Gastroesophageal sphincter (tissue), 4 donors: ENCODE results near the gene KRT85. TPM values are rescaled to one million over a fixed set of nuclear protein-coding genes. Genes with fewer than 3 reads are reported as not detected.

ENCODE experiments used
- ATAC-seq: fragments of 150-250 bp; one replicate; pipeline ENCODE4 v1.9.1; 2016; ENCODE audit warnings: mild to moderate bottlenecking, moderate library complexity
- H3K27ac ChIP-seq, 4 donors: fragments of 200-600 bp; sonication (generic) in 3 of 4; 1 replicate in 3 of 4; 2 replicates in 1 of 4; pipeline ENCODE4 v1.5.1; 2016 to 2019
- H3K27me3 ChIP-seq: fragments of 200-600 bp; sonication (generic); one replicate; pipeline ENCODE4 v1.5.1; 2019
- H3K36me3 ChIP-seq, 2 donors: fragments of 200-600 bp; sonication (generic); one replicate each; pipeline ENCODE4 v1.5.1; 2019; ENCODE audit warnings: control low read depth in 1 of 2
- H3K4me1 ChIP-seq, 3 donors: fragments of 200-600 bp; sonication (generic); 1 replicate in 2 of 3; 2 replicates in 1 of 3; pipeline ENCODE4 v1.5.1; 2016 to 2019; ENCODE audit warnings: control low read depth in 2 of 3
- H3K4me3 ChIP-seq, 2 donors: fragments of 200-600 bp; sonication (generic); one replicate each; pipeline ENCODE4 v1.5.1; 2019; ENCODE audit warnings: mild to moderate bottlenecking in 1 of 2, moderate library complexity in 1 of 2
- H3K9me3 ChIP-seq, 3 donors: fragments of 200-600 bp; sonication (generic); one replicate each; pipeline ENCODE4 v1.5.1; 2017 to 2019; ENCODE audit warnings: control low read depth in 2 of 3
- CTCF ChIP-seq, 4 experiments: fragments of 200-600 bp in 2 of 4; fragments of 450-650 bp in 2 of 4; sonication (generic) in 1 of 4; IDR thresholded peaks; one replicate each; pipeline ENCODE4 v1.5.1; 2017 to 2019; ENCODE audit warnings: antibody characterized with exemption in 4 of 4, mild to moderate bottlenecking in 2 of 4, moderate library complexity in 2 of 4
- EP300 ChIP-seq: sonication (generic); formaldehyde crosslinking; IDR thresholded peaks from one replicate; pipeline ENCODE4 v1.6.1; 2017; ENCODE audit warnings: antibody characterized with exemption, mild to moderate bottlenecking
- POLR2A ChIP-seq, 2 donors: fragments of 450-650 bp; IDR thresholded peaks; one replicate each; pipeline ENCODE4 v1.6.1; 2017; ENCODE audit warnings: antibody characterized with exemption in 2 of 2, mild to moderate bottlenecking in 2 of 2, moderate library complexity in 1 of 2
- POLR2AphosphoS5 ChIP-seq: sonication (generic); formaldehyde crosslinking; IDR thresholded peaks from one replicate; pipeline ENCODE4 v1.6.1; 2017; ENCODE audit warnings: antibody characterized with exemption
- WGBS, 2 donors: methylation state at CpG; one replicate each; pipeline ENCODE4 v1.1.5; 2018; ENCODE audit warnings: low coverage in 1 of 2; 5-methylcytosine and 5-hydroxymethylcytosine counted together
- total RNA-seq, 4 donors: library from RNA; depleted of rRNA; stranded (reverse); fragments of >200 nt; gene quantifications; one replicate each; pipeline ENCODE4 v1.1.0, GENCODE V29; 2016

Gene KRT85
- total RNA-seq, 4 donors from 2014 or later: not detected

- WGBS, 2 donors: 100% methylated on average over 2 of the region's 13 CpGs
- no peaks in the 10 kb centered on the region for H3K36me3 ChIP-seq
- H3K9me3 ChIP-seq: no peaks in the 10 kb centered on the region
- no peak for ATAC-seq
- no peak overlapping the region for H3K27ac ChIP-seq
- H3K4me1 ChIP-seq: peaks cover 0 to 9% (median 0%) of the 10 kb centered on the region in 3 donors
- H3K4me3 ChIP-seq: no peak overlapping the region
- H3K27me3 ChIP-seq: peaks cover 21% of the 10 kb centered on the region
- no peak for TF ChIP-seq POLR2A (IDR thresholded peaks at IDR 0.05)
- TF ChIP-seq EP300: no peak
- TF ChIP-seq POLR2AphosphoS5: no peak
- TF ChIP-seq CTCF (IDR thresholded peaks at IDR 0.05): no peak
Measured at GRCh38 chr12:52394836-52395405, 27.6 kb upstream of the KRT85 start.

- Histone ChIP-seq H3K27ac (no peak overlapping the region), H3K9me3 (no peaks in the 10 kb centered on the region), H3K27me3 (peaks cover 11% of the 10 kb centered on the region), H3K4me3 (no peak overlapping the region), H3K36me3 (no peaks in the 10 kb centered on the region), H3K4me1 (peaks cover 0 to 9% (median 0%) of the 10 kb centered on the region in 3 donors)
- ATAC-seq: no peak
- WGBS, 2 donors: 85 to 90% methylated on average over 2 to 5 of the region's 7 CpGs
- TF ChIP-seq POLR2AphosphoS5 (no peak), POLR2A (IDR thresholded peaks at IDR 0.05) (no peak), EP300 (no peak), CTCF (IDR thresholded peaks at IDR 0.05) (no peak)
Measured at GRCh38 chr12:52392465-52393007, 25.3 kb upstream of the KRT85 start.

GRCh38 chr12:52391618-52392002, 24.3 kb upstream of the KRT85 start:
- Histone ChIP-seq H3K27me3 (peaks cover 11% of the 10 kb centered on the region), H3K36me3 (no peaks in the 10 kb centered on the region), H3K4me3 (no peak overlapping the region), H3K9me3 (no peaks in the 10 kb centered on the region), H3K4me1 (peaks cover 0 to 9% (median 0%) of the 10 kb centered on the region in 3 donors), H3K27ac (no peak overlapping the region)
- WGBS, 2 donors: 6% methylated on average over 3 of the region's 4 CpGs; no CpG with 5 or more reads in 1 of the 2 donors
- TF ChIP-seq POLR2AphosphoS5: peak; percentile 29
- TF ChIP-seq POLR2A (IDR thresholded peaks at IDR 0.05): no peak
- no peak for ATAC-seq

GRCh38 chr12:52390739-52391617, 23.7 kb upstream of the KRT85 start:
- H3K27ac ChIP-seq: no peak overlapping the region
- no CpG with 5 or more reads among the region's 11 CpGs for WGBS, 2 donors

More at GRCh38 chr12:52390739-52391617, 23.7 kb upstream of the KRT85 start:
- TF ChIP-seq CTCF (IDR thresholded peaks at IDR 0.05): peak in 3 of 4 experiments; percentile 39 to 53 (median 39)
- TF ChIP-seq POLR2A (IDR thresholded peaks at IDR 0.05): no peak
- Histone ChIP-seq H3K27me3 (peaks cover 11% of the 10 kb centered on the region), H3K4me3 (no peak overlapping the region), H3K9me3 (no peaks in the 10 kb centered on the region), H3K36me3 (no peaks in the 10 kb centered on the region), H3K4me1 (peaks cover 0 to 9% (median 0%) of the 10 kb centered on the region in 3 donors)
- ATAC-seq: no peak
